ENCODE data around the gene SYT17.

DNA sequence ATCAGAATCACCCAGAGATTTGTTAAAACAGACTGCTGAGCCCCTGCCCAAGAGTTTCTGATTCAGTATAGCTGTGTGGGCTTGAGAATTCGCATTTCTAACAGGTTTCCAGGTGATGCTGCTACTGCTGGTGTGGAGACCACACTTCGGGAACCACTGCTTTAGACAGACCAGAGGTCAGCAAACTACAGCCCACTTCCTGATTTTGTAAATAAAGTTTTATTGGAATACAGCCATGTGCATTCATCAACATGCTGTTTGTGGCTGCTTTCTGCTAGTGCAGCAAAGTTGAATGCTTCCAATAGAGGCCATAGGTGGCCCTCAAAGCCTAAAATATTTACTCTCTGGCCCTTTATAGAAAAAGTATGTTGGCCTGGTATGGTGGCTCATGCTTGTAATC, 84.9 kb downstream of the SYT17 start:
- TF ChIP-seq, protein P1, sequence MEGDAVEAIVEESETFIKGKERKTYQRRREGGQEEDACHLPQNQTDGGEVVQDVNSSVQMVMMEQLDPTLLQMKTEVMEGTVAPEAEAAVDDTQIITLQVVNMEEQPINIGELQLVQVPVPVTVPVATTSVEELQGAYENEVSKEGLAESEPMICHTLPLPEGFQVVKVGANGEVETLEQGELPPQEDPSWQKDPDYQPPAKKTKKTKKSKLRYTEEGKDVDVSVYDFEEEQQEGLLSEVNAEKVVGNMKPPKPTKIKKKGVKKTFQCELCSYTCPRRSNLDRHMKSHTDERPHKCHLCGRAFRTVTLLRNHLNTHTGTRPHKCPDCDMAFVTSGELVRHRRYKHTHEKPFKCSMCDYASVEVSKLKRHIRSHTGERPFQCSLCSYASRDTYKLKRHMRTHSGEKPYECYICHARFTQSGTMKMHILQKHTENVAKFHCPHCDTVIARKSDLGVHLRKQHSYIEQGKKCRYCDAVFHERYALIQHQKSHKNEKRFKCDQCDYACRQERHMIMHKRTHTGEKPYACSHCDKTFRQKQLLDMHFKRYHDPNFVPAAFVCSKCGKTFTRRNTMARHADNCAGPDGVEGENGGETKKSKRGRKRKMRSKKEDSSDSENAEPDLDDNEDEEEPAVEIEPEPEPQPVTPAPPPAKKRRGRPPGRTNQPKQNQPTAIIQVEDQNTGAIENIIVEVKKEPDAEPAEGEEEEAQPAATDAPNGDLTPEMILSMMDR (IDR thresholded peaks at IDR 0.05), result no peak
- no peak for TF ChIP-seq ZFX (IDR thresholded peaks at IDR 0.05; ENCODE audit: borderline replicate concordance)
